AG04449 (cell line): ENCODE measurements around the gene SEMA5B.

Source experiments
- CTCF ChIA-PET: fragments of 350-600 bp; formaldehyde crosslinking; extraction: SDS; loops from one replicate; lab custom pipeline; 2021; ENCODE audit warnings: antibody characterized with exemption; lab: Yijun Ruan, JAX
- POLR2A ChIA-PET: fragments of 400-600, 350-600 bp; formaldehyde crosslinking; extraction: SDS; loops from one replicate; lab custom pipeline; 2020; ENCODE audit warnings: antibody characterized with exemption, inconsistent platforms; lab: Yijun Ruan, JAX
- DNase-seq: peaks from one replicate; pipeline ENCODE4 v3.0.0-alpha.2; 2010; ENCODE audit warnings: low read depth, low spot score
- H3K4me3 ChIP-seq: 2 replicates; pipeline ENCODE4 v1.5.1; 2011; ENCODE audit warnings: low read depth, mild to moderate bottlenecking, control low read depth, low read length
- TF ChIP-seq, protein P1 (sequence below): IDR thresholded peaks from one replicate; pipeline ENCODE4 v1.5.1; 2011; ENCODE audit warnings: mild to moderate bottlenecking, moderate library complexity, low read length, control low read depth, inconsistent platforms; ENCODE audit not compliant: insufficient read depth; ENCODE audit errors: missing control alignments

The SEMA5B gene

DNA sequence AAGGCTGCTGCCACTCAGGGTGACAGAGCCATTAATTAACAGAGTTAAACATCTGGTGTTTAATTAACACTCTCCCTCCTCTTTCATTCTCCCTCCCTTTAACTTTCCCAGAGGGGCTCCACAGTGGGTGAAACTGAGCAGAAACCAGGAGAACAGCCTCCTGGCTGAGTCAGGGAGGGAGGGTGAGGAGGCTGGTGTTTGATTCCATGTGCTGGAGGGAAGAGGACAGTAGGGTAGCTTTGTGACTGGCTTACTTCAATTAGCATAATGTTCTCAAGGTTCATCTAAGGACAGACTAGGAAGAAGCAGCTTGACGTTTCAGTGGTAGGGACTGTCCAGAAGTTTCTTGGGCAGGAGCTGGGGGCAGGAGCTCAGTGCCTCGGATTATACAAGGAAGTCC is 62.8 kb downstream of the SEMA5B start:
- no peak overlapping the region for H3K4me3 ChIP-seq
- POLR2A ChIA-PET = no interaction called here
- CTCF ChIA-PET = interaction anchor here (1.0 kb wide), 1 partner anchor 9 kb away, joined by 3 read pairs; no protein-coding TSS in a partner anchor
- DNase-seq = no peak
- TF ChIP-seq, protein P1, sequence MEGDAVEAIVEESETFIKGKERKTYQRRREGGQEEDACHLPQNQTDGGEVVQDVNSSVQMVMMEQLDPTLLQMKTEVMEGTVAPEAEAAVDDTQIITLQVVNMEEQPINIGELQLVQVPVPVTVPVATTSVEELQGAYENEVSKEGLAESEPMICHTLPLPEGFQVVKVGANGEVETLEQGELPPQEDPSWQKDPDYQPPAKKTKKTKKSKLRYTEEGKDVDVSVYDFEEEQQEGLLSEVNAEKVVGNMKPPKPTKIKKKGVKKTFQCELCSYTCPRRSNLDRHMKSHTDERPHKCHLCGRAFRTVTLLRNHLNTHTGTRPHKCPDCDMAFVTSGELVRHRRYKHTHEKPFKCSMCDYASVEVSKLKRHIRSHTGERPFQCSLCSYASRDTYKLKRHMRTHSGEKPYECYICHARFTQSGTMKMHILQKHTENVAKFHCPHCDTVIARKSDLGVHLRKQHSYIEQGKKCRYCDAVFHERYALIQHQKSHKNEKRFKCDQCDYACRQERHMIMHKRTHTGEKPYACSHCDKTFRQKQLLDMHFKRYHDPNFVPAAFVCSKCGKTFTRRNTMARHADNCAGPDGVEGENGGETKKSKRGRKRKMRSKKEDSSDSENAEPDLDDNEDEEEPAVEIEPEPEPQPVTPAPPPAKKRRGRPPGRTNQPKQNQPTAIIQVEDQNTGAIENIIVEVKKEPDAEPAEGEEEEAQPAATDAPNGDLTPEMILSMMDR = no peak

DNA sequence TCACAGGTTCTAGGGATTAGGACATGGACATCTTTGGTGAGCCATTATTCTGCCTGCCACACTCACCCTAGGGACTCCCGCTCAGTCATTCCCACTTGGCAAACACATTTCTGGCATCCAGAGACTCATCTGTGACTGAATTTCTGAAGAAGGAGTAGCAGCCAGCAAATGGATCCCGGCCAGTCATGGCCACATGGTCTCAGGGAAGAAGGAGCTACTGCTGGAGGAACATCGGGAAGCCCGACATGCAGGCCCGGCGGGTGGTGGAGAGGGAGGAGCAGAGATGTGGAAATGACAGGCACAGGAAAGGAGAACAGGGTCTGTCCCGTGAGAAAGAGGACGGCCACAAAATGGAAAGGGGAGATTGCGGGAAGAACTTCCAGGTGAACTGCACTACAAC is 65.4 kb downstream of the SEMA5B start:
- ChIA-PET CTCF (no interaction called here), POLR2A (no interaction called here)
- H3K4me3 ChIP-seq = no peak overlapping the region
- TF ChIP-seq, protein P1 = no peak
- no peak for DNase-seq

DNA sequence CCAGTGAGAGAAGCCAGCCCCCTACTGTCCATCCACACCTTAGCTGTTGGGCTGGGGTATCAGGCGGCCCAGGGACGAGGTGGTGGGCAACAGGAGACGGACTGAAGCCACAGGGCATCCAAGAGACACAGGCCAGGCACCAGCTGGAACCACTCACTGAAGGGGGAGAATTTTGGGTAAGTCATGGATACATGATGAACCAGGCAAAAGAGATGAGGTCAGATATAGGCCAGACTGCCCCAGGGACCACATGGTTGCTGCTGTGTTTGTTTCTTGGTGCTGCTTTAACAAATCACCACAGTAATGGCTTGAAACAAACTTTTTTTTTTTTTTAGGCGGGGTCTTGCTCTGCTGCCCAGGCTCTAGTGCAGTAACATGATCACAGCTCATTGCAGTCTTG is 66.4 kb downstream of the SEMA5B start:
- TF ChIP-seq, protein P1 = no peak
- POLR2A ChIA-PET = no interaction called here
- no peak overlapping the region for H3K4me3 ChIP-seq
- no peak for DNase-seq
- CTCF ChIA-PET = no interaction called here

DNA sequence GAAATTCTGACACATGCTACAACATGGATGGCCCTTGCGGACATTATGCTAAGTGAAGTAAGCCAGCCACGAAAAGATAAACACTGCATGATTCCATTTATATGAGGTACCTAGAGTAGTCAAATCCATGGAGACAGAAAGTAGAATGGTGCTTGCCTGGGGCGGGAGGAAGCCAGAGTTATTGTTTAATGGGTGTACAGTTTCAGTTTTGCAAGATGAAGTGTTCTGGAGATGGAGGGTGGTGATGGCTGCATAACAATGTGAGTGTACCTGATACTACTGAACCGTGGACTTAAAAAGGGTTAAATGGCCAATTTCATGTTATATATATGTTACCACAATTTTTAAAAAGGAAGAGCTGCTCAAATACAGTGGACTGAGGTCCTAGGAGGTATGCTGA is 66.9 kb downstream of the SEMA5B start:
- TF ChIP-seq, protein P1 = no peak
- H3K4me3 ChIP-seq = no peak overlapping the region
- ChIA-PET CTCF (no interaction called here), POLR2A (no interaction called here)
- no peak for DNase-seq

DNA sequence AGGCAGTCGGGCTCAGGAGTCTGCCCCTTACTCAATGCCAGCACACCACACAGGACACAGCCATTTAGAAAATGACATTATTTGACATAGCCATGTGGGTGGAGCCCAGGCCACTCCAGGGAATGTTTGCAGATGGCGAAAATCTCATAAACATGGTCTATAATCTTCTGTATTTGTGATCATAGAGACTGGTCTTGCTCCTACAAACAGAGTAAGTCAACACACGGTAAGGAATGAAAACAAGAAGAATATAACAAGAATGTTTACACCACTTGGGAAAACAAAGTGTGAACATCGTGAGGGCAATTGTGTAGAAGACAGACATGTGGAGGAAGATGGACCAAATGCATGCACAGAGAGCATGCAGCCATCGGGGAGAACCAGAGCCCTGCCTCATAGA is 68.2 kb downstream of the SEMA5B start:
- no peak for DNase-seq
- ChIA-PET POLR2A (no interaction called here), CTCF (no interaction called here)

DNA sequence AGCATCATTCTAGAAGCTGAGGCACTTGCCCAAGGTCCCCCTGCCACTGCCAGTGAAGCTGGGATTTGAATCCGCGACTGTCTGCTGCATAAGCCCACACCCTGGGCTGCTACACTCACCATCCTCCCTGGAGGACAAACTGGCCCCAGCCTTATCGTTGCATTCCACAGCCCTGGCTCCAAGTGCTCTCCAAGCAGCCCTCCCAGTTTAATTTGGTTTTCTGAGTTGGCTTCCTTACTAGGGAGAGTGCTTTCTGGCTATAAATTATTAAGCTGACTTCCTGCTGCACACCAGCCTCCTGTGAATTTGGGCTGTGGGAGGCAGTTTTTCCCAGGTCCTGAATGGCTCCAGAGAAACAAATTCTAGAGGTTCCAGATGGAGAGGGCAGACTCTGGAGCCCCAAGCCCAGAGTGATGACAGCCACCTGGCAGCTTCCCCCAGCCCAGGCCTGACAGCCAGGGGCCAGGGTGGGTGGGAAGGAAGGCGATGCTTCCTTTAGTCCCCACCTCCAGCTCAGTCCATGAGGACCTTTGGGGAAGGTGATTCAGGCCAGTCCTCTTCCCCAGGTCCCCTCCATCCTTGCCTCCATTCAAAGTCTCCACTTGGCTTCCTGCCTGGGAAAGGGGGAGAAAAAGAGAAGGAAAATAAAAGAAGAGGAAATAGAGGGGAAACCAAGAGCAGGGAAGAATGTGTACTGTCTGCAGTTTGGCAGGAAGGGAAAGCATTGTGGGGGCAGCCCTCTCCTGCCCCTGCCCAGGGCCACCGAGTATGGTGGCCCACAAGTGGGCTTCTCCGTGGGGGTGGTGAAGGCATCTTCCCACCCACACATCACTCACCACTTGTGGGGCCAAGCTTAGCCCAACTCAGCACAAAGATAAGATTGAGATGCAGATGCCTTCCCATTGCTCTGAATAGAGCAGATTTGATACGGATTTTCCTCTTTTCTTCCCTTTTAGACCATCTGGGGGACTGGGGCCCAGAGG is 69.6 kb downstream of the SEMA5B start:
- TF ChIP-seq, protein P1 = no peak
- DNase-seq = no peak
- CTCF ChIA-PET = interaction anchor here (0.6 to 6.0 kb wide), 4 partner anchors 15 to 1412 kb away, joined by 3 to 52 read pairs (median 4); no protein-coding TSS in a partner anchor
- no peak overlapping the region for H3K4me3 ChIP-seq
- POLR2A ChIA-PET = no interaction called here

More for the DNA sequence above, 68.2 kb downstream of the SEMA5B start:
- TF ChIP-seq, protein P1 = no peak
- H3K4me3 ChIP-seq = no peak overlapping the region
